Measurements from ENCODE around the gene NEK8. TPM values are rescaled to one million over a fixed set of nuclear protein-coding genes. Genes with fewer than 3 reads are reported as not detected.

The NEK8 gene
- total RNA-seq, 4 donors from 2014 or later, result 1.1 to 7.3 (median 2.6) TPM

DNA sequence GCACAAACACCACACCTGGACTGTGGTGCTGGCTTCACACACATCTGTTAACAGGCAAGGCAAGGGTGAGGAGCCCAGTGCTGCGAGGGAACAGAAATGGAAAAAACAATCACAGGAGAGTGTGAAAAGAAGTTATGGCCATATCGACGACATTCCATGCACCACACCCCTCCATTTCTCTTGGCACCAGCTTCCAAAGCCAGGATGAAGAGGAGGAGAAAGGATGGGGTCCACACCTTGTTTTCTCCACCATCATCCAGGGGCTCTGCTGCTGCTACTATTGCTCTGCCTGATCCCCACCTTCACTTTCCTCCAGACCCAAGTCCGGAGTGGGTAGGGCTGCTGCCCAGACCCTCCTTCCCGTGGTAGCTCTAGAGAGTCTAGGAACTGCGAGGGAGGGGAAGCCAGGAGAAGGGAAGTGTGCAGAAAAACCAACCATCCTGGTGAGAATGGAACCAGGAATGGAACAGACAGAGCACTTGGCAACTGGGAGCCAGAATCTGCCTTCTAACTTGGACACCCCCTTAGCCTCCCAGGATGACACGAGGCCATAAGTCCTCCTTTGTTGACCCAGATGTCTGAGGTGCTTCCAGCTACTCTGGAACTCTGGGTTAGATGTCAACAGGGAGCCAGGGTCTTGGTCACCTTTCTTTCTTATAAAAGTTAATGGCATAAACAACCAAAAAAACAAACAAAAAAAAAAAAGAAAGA lies 15.7 kb upstream of the NEK8 start:
- 68 to 77% methylated on average over 4 to 7 of the region's 7 CpGs for WGBS, 2 donors
- Histone ChIP-seq H3K9me3 (no peaks in the 10 kb centered on the region), H3K36me3 (peaks cover 0 to 25% (median 0%) of the 10 kb centered on the region in 3 donors), H3K27me3 (peaks cover 0 to 13% (median 0%) of the 10 kb centered on the region in 4 donors), H3K4me1 (peaks cover 15 to 63% (median 27%) of the 10 kb centered on the region in 3 donors), H3K27ac (peak overlapping the region in 1 of 4 donors; percentile 88), H3K4me3 (no peak overlapping the region)
- TF ChIP-seq POLR2A (IDR thresholded peaks at IDR 0.05), result no peak
- TF ChIP-seq, protein P1, sequence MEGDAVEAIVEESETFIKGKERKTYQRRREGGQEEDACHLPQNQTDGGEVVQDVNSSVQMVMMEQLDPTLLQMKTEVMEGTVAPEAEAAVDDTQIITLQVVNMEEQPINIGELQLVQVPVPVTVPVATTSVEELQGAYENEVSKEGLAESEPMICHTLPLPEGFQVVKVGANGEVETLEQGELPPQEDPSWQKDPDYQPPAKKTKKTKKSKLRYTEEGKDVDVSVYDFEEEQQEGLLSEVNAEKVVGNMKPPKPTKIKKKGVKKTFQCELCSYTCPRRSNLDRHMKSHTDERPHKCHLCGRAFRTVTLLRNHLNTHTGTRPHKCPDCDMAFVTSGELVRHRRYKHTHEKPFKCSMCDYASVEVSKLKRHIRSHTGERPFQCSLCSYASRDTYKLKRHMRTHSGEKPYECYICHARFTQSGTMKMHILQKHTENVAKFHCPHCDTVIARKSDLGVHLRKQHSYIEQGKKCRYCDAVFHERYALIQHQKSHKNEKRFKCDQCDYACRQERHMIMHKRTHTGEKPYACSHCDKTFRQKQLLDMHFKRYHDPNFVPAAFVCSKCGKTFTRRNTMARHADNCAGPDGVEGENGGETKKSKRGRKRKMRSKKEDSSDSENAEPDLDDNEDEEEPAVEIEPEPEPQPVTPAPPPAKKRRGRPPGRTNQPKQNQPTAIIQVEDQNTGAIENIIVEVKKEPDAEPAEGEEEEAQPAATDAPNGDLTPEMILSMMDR (IDR thresholded peaks at IDR 0.05), result no peak
- DNase-seq, result no peak
- intact Hi-C loops (cut with DNase I), result no loop called here

DNA sequence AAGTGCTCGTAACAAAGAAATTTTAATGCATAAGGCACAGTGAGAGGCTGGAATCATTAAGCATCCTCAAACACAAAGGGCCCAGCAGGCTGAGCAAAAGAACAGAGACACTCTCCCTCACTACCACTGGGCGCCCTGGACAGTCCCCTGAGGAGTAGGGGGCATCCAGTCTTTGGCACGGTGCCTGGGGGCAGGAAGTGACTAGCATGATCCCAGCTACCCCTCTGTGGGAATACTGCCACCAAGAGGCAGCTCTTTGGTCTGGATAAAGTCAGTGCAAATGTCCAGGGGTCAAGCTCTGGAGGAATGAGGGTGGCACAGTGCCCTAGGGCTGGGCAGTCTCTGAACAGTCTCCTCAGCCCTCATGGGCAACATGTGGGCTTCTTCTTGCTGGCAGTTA lies 14.3 kb upstream of the NEK8 start:
- Histone ChIP-seq H3K27me3 (peaks cover 0 to 15% (median 0%) of the 10 kb centered on the region in 4 donors), H3K4me1 (peaks cover 29 to 72% (median 34%) of the 10 kb centered on the region in 3 donors), H3K9me3 (no peaks in the 10 kb centered on the region), H3K27ac (no peak overlapping the region), H3K36me3 (peaks cover 0 to 25% (median 0%) of the 10 kb centered on the region in 3 donors), H3K4me3 (no peak overlapping the region)
- TF ChIP-seq, protein P1 (IDR thresholded peaks at IDR 0.05), result no peak
- no peak for TF ChIP-seq POLR2A (IDR thresholded peaks at IDR 0.05)
- DNase-seq, result no peak
- intact Hi-C loops (cut with DNase I), result no loop called here
- 87 to 93% methylated on average over 2 to 3 of the region's 3 CpGs for WGBS, 2 donors

DNA sequence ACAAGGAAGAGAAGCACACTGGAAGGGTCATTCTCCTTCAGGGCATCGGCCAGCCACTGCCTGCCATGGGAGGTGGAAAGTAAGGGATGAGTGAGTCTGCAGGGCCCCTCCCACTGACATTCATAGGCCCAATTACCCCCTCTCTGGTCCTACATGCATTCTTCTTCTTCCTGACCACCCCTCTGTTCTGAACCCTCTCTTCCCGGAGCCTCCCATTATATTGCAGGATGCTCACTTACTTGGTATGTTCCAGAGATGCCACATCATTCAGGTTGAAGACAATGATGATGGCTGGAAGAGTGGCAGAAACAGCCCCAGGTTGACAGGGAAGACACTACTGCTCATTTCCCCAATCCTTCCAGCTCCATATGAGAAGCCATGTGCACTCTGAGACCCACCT lies 13.4 kb upstream of the NEK8 start:
- peaks cover 0 to 25% (median 0%) of the 10 kb centered on the region in 3 donors for H3K36me3 ChIP-seq
- intact Hi-C loops (cut with DNase I), result no loop called here
- H3K4me1 ChIP-seq, result peaks cover 25 to 64% (median 31%) of the 10 kb centered on the region in 3 donors
- no peak overlapping the region for H3K27ac ChIP-seq
- no peak for DNase-seq
- H3K27me3 ChIP-seq, result peaks cover 0 to 15% (median 0%) of the 10 kb centered on the region in 4 donors
- H3K4me3 ChIP-seq, result no peak overlapping the region
- TF ChIP-seq POLR2A (IDR thresholded peaks at IDR 0.05), result no peak
- TF ChIP-seq, protein P1 (IDR thresholded peaks at IDR 0.05), result no peak
- H3K9me3 ChIP-seq, result no peaks in the 10 kb centered on the region
- 90 to 93% methylated on average over 1 to 2 of the region's 2 CpGs for WGBS, 2 donors

DNA sequence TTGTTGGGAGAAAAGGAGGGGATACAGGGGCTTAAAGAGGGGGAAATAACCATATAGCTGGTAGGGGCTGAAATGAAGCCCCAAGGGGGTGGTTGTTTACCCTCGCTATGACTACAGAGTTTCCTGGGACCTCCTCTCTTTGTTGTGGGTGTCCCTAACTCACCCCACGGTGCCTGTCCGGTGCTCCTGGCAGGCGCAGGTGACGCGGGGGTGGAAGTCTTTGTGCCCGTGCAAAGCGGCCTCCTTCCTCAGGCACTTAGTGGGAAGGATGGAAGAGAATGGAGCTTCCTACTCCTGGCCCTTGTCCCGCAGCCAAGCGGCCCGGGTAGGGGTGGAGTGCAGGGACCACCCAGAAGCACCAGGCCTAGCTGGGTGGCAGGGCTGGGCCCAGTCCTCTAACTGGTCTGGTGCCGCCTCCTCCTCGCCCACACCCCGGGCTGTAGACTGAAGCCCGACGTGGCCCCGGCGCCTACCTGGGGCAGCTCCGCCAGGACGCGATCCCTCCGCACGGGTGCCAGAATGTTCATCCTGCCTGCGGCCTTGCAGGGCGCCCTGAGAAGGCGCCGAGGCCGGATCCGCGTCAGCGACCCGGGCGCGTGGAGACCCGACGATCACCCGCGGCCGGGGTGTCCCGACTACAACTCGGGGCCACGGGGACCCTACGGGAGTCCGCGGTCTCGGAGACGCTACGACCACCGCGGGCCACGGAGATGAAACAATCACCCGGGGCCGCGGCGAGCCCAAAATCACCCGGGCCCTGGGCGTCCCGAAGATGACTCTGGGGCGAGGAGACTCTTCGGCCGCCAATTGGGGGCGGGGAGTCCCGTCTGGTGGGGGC lies 11.6 kb upstream of the NEK8 start:
- H3K9me3 ChIP-seq, result no peaks in the 10 kb centered on the region
- H3K4me3 ChIP-seq, result peak overlapping the region; percentile 43 to 93 (median 74)
- WGBS, 2 donors, result 38 to 44% methylated on average over 1 to 11 of the region's 63 CpGs
- H3K27me3 ChIP-seq, result peaks cover 0 to 15% (median 0%) of the 10 kb centered on the region in 4 donors
- peaks cover 0 to 38% (median 0%) of the 10 kb centered on the region in 3 donors for H3K36me3 ChIP-seq
- H3K4me1 ChIP-seq, result peaks cover 31 to 67% (median 35%) of the 10 kb centered on the region in 3 donors
- TF ChIP-seq POLR2A (IDR thresholded peaks at IDR 0.05), result no peak
- TF ChIP-seq, protein P1 (IDR thresholded peaks at IDR 0.05), result no peak
- peak overlapping the region; percentile 93 to 97 (median 95) for H3K27ac ChIP-seq
- intact Hi-C loops (cut with DNase I), result no loop called here
- no peak for DNase-seq
